HG03520 (cell line): ENCODE data around the gene C20orf141.
"Not testable (repeated sequence)": the region's sequence is repeated elsewhere in the genome, so short reads cannot be mapped to it uniquely, and the experiment has no call there.

ENCODE experiments used
- ATAC-seq: cut with Tn5 transposase; IDR thresholded peaks from one replicate; pipeline ENCODE4 v1.9.1; 2021; ENCODE audit warnings: mild to moderate bottlenecking, moderate library complexity; ENCODE audit not compliant: unreplicated experiment

The C20orf141 gene

GRCh38 chr20:2799271-2799670 lies 15.5 kb upstream of the C20orf141 start:
- ATAC-seq: no peak

GRCh38 chr20:2799688-2800520 lies 14.9 kb upstream of the C20orf141 start:
- ATAC-seq: no peak

DNA sequence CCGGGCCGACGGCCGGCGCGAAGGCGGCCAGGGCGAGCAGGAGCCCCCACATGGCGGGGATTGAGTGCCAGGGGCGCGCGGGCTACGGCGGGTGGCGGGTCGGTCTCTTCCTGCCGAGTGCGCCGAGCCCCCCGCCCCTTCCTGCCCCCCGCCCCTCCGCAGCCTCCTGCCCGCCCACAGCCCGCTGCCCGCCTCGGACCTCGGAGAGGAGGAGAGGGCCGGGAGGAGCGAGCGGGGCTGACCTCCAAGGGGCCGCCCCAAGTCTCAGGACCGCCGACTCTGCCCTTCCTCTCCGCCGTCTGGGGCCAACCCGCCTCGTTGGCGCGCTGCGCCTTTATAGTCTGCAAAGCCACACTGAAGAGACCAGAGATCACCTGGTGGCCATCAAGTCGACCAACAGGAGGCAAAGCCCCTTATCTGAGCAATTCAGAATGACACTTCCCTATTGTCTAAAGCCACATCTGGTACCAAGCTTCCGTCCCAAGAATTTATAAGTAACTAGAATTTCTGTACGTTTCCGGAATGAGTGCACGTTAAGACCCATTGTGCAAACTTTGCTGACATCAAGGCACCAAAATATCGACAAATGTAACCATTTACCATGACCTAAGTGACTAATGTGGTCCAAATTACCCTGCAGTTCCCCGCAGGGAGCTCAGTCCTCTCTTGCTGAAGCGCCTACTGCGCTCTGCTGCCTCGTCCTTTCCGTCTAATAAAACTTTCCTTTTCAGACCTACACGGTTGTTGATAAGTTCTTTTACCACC lies 14.1 kb upstream of the C20orf141 start, which contains the start of gene CPXM1:
Gene CPXM1, minus strand, starts transcription at position 107 of the 765 bp plus-strand sequence. Its CDS starts 55 bp downstream, at position 52.
- peak; percentile 64 for ATAC-seq

GRCh38 chr20:2801286-2801728 lies 13.5 kb upstream of the C20orf141 start:
- ATAC-seq: no peak

DNA sequence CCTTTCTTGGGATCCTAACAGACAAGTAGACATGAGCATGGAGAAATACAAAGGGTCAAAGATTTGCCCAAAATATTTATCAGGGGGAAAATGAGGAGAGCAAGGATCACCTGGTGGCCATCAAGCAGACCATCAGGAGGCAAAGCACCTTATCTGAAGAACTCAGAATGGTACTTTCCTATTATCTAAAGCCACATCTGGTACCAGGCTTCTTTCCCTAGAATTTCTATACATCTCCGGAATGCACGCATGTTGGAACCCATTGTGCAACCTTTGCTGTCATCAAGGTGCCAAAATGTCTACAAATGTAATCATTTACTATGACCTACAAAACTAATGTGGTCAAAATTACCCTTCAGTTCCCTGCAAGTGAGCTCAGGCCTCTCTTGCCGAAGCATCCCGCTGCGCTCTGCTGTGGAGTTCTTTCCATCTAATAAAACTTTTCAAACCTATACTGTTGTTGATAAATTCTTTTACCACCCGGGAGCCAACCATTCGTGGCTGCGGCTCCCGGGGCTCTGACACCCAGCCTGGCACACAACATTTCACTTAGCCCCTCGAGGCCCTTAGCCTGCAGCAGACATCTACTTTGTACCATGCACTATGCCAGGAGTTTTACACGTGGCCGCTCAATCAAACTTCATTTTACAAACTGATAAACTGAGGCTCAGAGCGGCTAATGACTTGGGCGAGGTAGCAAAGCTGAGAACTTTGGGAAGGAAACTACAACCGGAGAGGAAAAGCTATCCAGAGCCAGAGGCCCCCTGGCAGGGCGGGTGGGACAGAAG lies 10.6 kb upstream of the C20orf141 start:
- no peak for ATAC-seq

GRCh38 chr20:2804852-2805688 lies 9.7 kb upstream of the C20orf141 start:
- ATAC-seq: no peak

DNA sequence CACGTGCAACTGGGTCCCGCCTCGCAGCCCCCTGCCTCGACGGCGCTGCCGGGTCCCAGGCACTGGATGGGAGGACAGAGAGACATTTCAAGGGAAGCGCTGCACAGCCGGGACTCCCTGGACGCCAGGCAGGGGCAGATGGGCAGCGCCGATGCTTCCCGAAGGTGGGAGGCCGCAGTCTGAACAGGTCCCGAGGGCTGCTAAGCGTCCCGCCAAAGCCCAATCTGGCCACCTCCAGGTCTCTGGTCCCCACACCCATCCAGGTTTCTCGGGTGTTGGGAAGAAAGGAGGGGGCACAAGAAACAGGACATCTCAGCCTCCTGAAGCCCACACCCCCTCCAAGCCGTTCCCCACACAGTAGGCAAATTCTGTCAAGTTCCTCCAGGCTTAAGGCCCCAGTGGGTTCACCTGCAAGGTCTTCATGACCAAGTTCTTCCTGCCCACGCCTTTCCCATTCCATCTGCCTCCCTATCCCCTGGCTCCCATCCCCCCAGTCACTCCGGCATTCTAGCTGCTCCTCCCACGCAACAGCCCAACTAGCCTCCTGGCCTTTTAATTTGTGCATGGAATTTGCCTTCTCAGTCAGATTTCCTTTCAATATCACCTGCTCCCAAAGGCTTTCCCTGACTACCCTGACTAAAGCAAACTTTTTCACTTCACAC lies 9.0 kb upstream of the C20orf141 start:
- no peak for ATAC-seq

DNA sequence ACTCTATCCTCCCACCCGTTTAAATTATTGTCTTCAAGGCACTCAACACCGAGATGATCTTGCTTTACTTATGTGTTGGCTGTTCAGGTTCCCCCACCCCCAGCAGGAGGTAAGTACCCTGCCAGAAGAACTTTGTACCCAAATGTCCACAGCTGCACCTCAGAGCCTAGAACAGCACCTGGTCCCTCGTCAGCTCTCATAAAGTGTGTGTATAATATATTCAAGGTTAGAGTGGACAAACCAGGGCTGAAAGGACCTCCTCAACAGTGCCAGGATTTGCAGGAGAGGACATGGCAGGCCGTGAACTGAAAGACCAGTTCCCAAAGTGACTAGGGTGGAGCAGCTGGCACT lies 8.5 kb upstream of the C20orf141 start:
- no peak for ATAC-seq

DNA sequence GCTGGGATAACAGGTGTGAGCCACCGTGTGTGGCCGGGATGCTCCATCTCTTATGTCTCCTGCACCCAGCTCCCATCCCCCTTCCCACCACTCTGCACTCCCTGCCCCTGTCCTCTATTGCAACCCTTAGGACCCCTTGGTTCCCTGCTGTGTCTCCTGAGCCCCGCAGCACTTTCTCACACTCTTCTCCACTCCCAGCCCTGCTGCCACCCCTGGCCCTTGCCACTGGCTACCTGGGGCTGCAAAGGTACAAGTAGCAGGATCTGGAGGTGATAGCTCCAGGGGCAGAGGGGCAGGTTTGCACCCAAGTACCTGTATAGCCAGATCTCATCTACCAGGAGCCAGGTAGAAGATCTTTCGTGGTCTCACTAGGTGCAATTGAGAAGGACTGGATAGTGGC lies 7.8 kb upstream of the C20orf141 start:
- ATAC-seq: no peak

GRCh38 chr20:2807929-2808328 lies 6.9 kb upstream of the C20orf141 start:
- not testable (repeated sequence) for ATAC-seq

GRCh38 chr20:2809690-2810089 lies 5.1 kb upstream of the C20orf141 start:
- ATAC-seq: no peak

DNA sequence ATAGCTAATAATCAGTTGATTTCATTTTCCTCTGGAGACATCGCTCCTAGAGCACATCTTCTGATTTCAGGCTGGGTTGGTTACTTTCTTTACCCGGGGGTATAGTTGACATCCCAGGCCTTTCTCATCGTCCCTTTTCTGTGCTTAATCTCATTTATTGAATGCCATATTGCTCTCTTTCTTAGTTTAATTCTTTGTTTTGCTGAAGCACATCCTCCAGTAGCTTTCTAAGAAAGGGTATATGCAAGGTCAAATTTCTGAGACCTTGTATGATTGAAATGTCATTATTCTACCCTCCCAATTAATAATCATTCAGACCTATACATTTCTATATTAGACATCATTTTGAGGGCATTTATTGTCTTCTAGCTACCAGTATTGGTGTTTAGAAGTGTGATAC lies 2.6 kb upstream of the C20orf141 start:
- ATAC-seq: no peak

DNA sequence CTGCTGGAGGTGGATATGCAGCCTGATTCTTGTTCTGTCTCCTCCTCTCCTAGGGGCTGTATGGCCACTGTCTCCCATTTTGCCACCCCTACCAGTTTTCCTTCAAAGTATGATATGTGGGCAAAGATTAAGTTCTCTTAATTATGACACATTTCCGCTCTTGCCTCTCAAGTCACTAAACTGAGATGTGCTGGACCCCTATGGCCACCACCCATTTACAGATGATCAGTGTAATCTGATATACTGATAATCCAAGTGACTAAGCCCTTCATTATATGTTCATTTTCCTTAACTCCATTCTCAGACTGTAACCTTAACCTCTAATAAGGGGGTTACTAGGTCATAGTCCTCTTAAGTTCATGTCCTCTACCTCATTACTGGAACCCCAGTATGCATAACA lies 711 bp upstream of the C20orf141 start:
- no peak for ATAC-seq

DNA sequence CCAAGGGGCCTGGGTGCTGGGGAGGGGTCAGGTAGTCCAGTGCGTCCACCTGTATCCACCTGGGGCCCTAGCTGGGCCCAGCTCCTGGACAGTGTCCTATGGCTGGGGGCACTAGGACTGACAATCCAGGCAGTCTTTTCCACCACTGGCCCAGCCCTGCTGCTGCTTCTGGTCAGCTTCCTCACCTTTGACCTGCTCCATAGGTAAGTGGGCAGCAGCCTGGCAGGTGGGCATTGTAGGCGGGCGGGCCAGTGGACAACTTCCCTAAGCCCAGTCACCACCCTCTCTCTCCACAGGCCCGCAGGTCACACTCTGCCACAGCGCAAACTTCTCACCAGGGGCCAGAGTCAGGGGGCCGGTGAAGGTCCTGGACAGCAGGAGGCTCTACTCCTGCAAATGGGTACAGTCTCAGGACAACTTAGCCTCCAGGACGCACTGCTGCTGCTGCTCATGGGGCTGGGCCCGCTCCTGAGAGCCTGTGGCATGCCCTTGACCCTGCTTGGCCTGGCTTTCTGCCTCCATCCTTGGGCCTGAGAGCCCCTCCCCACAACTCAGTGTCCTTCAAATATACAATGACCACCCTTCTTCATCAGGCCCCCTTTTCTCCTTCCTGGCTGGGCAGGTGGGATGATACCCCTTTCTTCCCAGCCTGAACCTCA lies 584 bp downstream of the C20orf141 start:
- ATAC-seq: no peak

GRCh38 chr20:2816030-2816582 lies 1.3 kb downstream of the C20orf141 start, which contains the start of gene TMEM239:
Gene TMEM239 (plus strand): TSS chr20:2816364. CDS start chr20:2816555, 191 bp downstream.
- no peak for ATAC-seq

GRCh38 chr20:2816583-2817340 lies 2.0 kb downstream of the C20orf141 start:
- no peak for ATAC-seq

- no peak for ATAC-seq
These were observed 2.5 kb downstream of the C20orf141 start for GRCh38 chr20:2817341-2817726.

GRCh38 chr20:2817891-2818595 lies 3.3 kb downstream of the C20orf141 start:
- ATAC-seq: no peak
